NCI-H1417 (cell line): ENCODE results near the gene ELF1.

Experiments
- DNase-seq, 3 experiments: peaks; one replicate each; lab custom pipeline; 2025; lab: John Stamatoyannopoulos, UW

Gene ELF1

DNA sequence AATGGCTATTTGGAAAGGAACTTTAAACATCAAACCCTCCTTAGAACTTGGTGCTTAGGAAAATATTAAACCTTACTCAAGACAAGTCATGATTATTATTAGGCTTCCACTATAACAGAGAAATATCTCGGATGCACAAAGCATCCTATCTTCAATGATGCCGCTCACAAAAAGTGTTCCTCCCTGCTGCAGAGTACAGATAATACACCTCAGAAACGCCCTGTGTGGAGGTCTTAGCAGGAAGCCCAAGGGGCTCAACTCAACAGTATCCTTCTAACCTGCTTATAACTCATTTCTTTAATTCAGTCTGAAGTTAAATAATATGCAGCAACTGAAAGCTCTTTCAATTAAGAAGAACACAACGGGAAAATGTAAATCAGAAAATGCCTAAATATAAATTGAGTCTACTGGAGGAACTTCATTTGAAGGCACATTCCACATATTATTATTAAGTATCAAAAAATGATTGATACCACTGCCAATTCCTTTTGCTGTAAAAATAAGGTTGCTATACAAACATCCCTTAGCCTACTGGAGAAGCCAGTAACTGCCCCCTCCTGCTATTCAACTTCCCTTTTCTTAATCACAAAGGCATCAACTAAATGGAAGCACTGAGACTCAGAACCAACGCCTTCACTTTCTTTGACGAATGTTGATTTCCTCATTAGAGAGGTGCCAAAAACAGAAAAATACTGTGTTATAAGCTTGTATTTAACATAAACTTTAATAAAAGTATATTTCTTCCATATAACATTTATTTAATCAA is 12.0 kb downstream of the ELF1 start:
- DNase-seq: no peak

GRCh38 chr13:41006306-41006705 is 12.8 kb downstream of the ELF1 start:
- no peak for DNase-seq

DNA sequence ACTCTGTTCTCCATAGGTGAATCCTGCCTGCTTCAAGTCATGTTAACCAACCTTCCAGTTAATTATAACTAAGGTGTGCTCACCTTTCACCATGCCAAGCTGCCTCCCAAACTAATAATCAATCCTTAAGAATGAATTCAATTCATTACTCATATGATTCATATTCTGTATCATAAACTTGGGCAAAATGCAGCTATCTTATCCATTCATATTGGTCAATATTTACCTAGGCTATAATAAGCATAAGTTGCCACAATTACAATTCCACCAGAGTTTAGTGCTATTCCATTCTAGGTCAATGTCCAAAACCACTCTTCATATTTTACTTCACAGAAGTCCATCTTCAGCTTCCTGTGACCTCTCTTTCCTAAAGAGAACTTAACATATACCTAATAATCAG is 13.4 kb downstream of the ELF1 start:
- DNase-seq: no peak

- DNase-seq: no peak
These were observed 14.0 kb downstream of the ELF1 start for GRCh38 chr13:41004875-41005693.

- DNase-seq: no peak
These were observed 16.5 kb downstream of the ELF1 start for GRCh38 chr13:41002606-41003005.

DNA sequence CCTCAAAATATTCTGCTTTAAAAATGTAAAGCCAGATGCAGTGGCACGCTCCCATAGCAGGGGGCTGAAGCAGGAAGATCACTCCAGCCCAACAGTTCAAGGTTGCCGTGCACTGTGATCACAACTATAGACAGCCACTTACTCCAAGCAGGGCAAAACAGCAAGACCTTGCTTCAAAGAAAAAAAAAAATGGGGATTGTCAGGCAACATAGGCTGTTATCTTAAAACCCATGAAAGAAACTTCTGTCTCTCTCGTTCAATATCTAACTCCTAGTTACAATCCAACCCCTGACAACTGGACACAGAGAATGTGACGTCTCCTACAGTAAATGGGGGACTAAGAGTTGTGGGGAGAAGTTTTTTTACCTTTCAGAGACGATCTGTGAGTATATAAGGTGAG is 17.4 kb downstream of the ELF1 start:
- no peak for DNase-seq

- no peak for DNase-seq
These were observed 19.7 kb downstream of the ELF1 start for GRCh38 chr13:40999416-40999815.

DNA sequence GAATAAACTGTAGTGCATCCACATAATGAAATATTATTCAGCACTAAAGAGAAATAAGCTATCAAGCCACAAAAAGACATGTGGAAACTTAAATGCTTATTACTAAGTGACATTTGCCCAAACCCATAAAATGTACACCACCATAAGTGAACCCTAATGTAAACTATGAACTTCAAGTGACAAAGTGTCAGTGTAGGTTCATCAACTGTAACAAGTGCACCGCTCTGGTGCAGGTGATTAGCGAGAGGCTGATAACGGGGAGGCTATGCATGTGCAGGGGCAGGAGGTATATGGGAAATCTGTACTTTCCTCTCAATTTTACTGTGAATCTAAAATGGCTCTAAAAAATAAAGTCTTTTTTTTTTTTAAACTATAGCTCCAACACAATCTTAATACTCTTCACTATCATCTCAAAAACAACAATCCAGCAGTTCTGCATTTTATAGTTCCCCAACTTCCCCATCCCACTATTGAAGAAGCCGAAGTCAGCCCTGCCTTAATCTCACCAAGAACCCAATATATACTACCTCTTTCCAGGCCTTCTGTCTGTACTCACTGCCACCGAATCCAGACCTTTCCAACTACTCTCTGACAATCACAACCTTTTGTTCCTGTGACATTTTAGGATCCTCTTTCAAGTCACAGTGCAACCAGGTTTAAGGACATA is 22.6 kb downstream of the ELF1 start:
- DNase-seq: no peak

DNA sequence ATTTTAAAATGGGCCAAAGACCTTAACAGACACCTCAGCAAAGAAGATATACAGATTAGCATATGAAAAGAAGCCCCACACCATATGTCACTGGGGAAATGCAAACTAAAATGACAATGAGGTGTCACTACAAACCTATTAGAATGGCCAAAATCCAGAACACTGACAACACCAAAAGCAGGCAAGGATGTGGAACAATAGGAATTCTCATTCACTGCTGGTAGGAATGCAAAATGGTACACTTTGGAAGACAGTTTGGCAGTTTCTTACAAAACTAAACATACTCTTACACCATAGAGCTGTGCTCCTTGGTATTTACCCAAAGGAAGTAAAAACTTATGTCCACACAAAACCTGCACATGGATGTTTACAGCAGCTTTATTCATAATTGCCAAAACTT is 23.1 kb downstream of the ELF1 start:
- DNase-seq: no peak

DNA sequence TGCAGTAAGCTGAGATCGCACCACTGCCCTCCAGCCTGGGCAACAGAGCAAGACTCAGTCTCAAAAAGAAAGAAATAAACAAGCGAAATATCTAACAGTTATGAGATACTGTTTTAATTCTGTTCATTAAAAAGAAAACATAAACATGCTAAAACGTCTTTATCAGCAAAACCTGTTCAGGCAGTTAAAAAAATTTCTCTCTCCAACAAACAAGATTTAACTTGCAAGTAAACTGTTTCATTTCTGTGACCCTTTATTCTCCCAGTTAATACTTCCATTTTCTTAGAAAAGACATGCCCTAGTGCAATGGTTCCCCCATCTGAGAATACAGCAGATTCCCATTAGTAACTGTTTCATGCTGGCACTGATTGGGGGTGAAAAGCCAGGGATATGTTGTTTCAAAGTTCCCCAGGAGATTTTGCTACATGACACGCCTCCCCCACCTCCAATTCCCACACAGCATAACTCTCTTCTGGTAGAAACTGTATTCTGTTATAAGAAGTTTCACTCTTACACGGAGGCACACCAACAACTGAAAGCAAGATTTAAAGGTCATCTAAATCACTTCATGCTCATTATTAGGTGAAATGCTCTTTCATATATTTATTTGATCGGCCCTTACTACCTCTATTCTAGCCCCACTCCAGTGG is 24.4 kb downstream of the ELF1 start:
- no peak for DNase-seq

DNA sequence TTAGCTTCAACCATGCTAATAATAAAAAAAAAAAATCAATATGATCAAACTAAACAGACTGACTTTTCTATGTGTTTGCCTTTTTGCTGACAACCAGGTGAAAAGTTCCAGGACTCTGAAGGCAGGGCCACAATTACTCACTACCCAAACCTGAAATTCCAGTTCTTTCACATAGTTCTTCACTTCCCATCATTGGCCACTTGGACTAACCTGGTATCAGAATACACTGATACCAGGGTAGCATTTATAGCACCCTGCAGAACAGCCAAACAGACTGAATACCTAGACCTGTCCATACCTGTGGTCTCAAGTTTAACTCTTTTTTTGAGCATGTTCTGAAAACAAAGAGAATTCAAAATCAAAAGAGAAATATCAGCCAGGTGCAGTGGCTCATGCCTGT is 25.1 kb downstream of the ELF1 start:
- peak in 2 of 3 experiments; percentile 28 to 80 for DNase-seq

DNA sequence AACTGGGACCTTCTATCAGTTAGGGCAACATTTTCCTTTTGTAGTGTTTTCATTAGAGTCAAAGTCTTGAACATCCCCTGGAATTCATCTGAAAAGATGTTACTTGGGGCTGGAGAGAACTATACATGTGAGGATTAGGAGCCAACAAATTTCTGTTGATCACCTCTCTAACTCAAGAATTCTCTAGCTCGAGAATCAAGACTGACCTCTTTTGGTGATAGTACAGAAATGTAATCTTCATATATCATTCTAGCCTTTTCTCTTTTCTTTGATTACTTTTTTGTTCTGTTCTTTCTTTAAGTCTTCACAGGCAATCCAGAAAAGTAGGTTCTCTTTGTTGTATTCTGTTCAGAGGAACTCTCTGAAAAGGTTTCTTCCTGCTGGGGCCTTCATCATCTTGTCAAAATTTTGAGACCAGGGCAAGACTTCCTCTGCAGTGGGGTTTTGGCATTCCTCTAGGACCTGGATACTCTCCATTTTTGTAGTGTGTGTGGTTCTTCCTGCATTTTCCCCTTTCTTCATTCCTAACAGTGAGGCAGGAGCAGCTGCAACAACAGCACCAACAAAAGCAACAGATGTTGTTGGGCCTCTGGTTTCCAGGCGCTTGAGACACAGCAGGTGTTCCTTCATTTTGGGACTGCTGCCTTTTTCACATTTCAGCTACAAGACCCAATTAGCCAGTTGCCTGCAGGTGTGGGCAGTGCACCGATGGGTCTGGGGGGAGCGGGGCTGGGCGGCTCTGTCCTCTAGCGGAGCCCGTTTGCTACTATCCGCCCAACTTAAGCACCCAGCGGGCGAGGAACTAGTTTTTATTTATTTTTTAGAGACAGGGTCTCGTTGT is 26.2 kb downstream of the ELF1 start:
- DNase-seq: peak in 2 of 3 experiments; percentile 21 to 65

DNA sequence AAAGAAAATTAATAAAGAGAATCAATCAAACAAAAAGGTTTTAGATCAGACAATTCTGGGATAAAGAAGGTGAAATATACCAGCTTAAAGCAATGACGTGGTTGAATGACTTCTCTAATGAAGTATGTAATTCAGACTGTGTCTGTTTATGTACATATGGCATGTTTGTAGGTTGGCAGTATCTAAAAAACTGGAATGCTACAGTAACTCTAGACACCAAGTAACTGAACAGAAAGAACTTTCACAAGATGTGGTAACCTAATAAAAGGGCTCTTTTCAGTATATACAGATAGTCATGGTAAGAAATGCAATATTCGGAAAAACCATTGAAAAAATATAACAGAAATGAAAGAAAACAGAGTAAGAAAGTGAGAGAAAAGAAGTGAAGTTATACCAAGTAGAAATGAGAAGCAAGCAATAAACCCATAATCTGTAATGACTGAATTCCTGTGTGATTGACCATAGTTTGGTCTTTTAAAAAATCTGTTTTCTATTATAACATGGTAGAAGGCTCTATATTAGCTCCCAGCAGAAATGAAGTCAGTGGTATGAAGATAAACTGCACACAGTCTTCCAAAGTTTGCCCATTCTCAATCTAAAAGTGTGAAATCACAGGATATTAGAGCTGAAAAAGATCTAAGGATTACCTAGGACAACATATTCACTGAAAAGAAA is 31.4 kb downstream of the ELF1 start:
- DNase-seq: no peak

DNA sequence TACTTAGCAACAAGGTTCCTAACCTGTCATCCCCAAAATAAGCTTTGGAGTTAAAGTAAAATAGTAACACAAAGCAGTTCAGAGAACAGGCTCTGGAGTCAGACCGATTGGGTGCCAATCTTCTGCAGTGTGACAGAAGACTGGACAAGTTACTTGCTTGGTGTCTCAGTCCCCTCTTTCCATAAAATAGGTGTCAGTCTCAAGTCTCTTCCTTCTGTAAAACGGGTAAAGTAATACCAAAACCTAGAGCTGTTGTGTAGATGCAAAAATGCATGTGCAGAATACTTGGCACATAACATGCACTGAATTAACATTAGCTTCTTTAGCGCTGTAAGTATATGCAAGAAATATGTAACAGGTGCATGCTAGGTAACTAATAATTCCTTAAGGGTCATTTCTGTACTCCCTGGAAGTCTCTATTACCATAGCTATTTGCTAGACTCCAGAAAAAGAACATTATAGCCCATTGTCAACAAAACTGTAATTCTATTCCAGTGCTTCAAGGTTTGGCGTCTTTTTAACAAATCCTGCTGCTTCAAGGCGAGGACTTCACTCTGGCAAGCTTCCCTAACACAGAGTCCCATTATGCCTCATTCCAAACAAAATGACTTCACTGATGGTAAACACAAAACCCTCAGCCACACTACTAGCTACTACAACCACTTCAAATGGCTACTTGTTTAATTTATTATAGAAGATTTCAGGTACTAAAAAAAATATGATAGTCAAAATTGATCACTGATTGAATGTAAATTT is 32.8 kb downstream of the ELF1 start:
- no peak for DNase-seq

GRCh38 chr13:40985381-40986100 is 33.6 kb downstream of the ELF1 start:
- DNase-seq: no peak

GRCh38 chr13:40984668-40985366 is 34.3 kb downstream of the ELF1 start:
- no peak for DNase-seq

- DNase-seq: peak in 1 of 3 experiments; percentile 9
These were observed 35.1 kb downstream of the ELF1 start for GRCh38 chr13:40983725-40984667.

GRCh38 chr13:40983259-40983658 is 35.9 kb downstream of the ELF1 start:
- no peak for DNase-seq
